ENCODE results near the gene COL25A1.
"Not testable (repeated sequence)": the region's sequence is repeated elsewhere in the genome, so short reads cannot be mapped to it uniquely, and the experiment has no call there.

COL25A1 gene

GRCh38 chr4:109146499-109146898 lies 156.0 kb downstream of the COL25A1 start:
- no peak for TF ChIP-seq CTCF (IDR thresholded peaks at IDR 0.05; ENCODE audit: low read depth, low read length)
- DNase-seq (ENCODE audit: low read depth, low spot score), result no peak
- in situ Hi-C loops (cut with HindIII; ENCODE audit: low sequenced_read_pairs), result no loop called here
- H3K4me3 ChIP-seq (ENCODE audit: low read depth, low read length), result no peak overlapping the region

GRCh38 chr4:109138125-109138524 lies 164.3 kb downstream of the COL25A1 start:
- in situ Hi-C loops (cut with HindIII; ENCODE audit: low sequenced_read_pairs); DNase-seq (ENCODE audit: low read depth, low spot score); H3K4me3 ChIP-seq (ENCODE audit: low read depth, low read length): not testable (repeated sequence)

DNA sequence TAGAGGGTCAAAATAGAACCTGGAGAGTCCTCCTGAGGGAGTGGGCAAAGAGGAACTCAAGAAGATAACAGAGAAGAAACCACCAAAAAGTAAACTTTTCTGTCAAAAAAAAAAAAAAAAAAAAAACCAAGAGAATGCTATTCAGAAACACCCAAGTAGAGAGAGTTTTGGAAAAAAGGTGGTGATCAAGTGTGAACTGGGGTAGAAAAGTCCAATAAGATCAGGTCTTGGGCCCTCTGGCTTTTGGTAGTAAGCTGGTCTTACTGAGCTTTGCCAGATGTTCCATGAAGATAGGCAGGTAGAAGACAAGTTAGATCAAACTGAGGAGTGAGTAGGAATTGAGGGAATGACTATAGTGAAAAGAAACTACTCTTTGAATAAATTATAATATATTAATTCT lies 167.5 kb downstream of the COL25A1 start:
- no peak for TF ChIP-seq CTCF (IDR thresholded peaks at IDR 0.05; ENCODE audit: low read depth, low read length)
- in situ Hi-C loops (cut with HindIII; ENCODE audit: low sequenced_read_pairs), result no loop called here
- H3K4me3 ChIP-seq (ENCODE audit: low read depth, low read length), result no peak overlapping the region
- no peak for DNase-seq (ENCODE audit: low read depth, low spot score)

- no peak overlapping the region for H3K4me3 ChIP-seq (ENCODE audit: low read depth, low read length)
- in situ Hi-C loops (cut with HindIII; ENCODE audit: low sequenced_read_pairs), result no loop called here
- no peak for DNase-seq (ENCODE audit: low read depth, low spot score)
- TF ChIP-seq CTCF (IDR thresholded peaks at IDR 0.05; ENCODE audit: low read depth, low read length), result no peak
Measured at GRCh38 chr4:109134268-109134667, 168.2 kb downstream of the COL25A1 start.

DNA sequence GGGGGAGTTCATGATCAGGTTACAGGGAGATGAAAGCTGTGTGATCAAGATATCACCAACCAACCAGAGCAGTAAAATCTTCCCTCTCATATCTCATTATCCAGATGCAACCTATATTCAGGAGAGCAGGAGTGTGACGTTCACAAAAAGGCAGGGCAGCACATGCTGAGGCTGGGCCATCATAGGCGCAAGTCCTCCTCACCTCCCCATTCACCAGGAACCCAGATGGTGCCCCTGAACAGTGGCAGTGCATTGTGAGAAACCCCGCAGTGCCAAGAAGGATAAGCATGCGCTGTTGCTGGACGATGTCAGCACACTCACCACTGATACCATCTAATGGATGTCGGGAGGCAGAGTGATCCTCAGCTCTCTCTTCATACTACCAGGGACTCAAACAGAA lies 170.9 kb downstream of the COL25A1 start:
- H3K4me3 ChIP-seq (ENCODE audit: low read depth, low read length), result no peak overlapping the region
- in situ Hi-C loops (cut with HindIII; ENCODE audit: low sequenced_read_pairs), result no loop called here
- TF ChIP-seq CTCF (IDR thresholded peaks at IDR 0.05; ENCODE audit: low read depth, low read length), result no peak
- DNase-seq (ENCODE audit: low read depth, low spot score), result no peak

GRCh38 chr4:109128589-109128988 lies 173.9 kb downstream of the COL25A1 start:
- DNase-seq (ENCODE audit: low read depth, low spot score), result no peak
- in situ Hi-C loops (cut with HindIII; ENCODE audit: low sequenced_read_pairs), result no loop called here
- TF ChIP-seq CTCF (IDR thresholded peaks at IDR 0.05; ENCODE audit: low read depth, low read length), result no peak

GRCh38 chr4:109127866-109128265 lies 174.6 kb downstream of the COL25A1 start:
- no peak overlapping the region for H3K4me3 ChIP-seq (ENCODE audit: low read depth, low read length)
- in situ Hi-C loops (cut with HindIII; ENCODE audit: low sequenced_read_pairs), result no loop called here
- DNase-seq (ENCODE audit: low read depth, low spot score), result no peak
- no peak for TF ChIP-seq CTCF (IDR thresholded peaks at IDR 0.05; ENCODE audit: low read depth, low read length)

More at GRCh38 chr4:109128589-109128988, 173.9 kb downstream of the COL25A1 start:
- no peak overlapping the region for H3K4me3 ChIP-seq (ENCODE audit: low read depth, low read length)
